Measurements from ENCODE around the gene ANKUB1.

The ANKUB1 gene

DNA sequence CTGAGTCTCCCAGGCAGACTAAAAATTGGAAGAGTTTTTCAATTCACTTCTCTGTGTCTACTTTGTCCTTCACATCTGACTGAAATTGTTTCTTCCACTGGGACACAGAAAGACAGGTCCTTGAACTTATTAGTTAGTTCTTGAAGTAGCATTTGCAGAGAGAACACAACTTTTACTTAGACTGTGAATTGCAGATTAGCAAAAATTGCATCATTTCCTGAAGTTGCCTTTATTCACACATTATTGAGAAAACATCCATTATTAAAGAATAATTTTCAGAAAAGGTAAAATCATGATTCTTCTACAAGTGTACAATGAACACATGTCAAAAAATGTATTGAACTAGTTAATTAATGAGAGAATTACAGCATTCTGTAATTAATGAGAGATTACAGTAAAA is 38.6 kb downstream of the ANKUB1 start:
- DNase-seq, result no peak

DNA sequence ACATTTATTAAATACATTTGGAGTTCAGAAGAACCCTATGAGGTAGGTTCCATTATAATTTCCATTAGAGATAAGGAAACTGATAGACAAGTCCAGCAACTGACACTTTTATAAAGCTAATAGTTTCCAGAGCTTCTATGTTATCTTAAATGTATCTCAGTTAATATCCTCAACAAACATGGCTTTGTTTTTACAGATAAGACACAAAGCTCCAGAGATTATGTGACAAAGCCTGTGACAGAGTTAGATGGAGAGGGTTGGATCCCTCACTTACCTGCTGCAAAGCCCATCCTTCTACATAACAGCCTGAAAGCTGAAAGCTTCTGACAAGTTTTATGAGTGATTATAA is 39.6 kb downstream of the ANKUB1 start:
- no peak for DNase-seq

GRCh38 chr3:149752051-149752787 is 40.1 kb downstream of the ANKUB1 start, which contains the start of gene COMMD2:
TSS of gene COMMD2 (minus strand) at chr3:149752489. CDS start at chr3:149752444, 45 bp downstream.
- DNase-seq, result peak; percentile 86

DNA sequence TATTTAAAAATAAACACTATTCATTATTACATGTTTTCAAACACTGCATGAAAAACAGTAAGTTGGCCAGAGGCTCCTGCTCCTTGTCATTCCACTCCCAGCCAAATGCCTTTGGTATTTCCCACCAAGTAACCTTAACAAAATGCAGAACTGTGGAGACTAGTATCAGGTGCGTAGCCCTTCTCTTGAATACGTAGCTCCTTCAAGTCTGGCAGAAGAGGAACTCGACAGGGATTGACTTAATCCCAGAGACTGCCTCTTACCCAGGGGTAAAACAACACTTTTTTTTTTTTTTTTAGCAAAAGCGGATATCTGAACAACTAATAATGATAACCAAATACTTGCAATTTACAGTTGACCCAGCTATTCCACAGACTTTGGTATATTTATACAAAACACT is 40.8 kb downstream of the ANKUB1 start:
- DNase-seq, result no peak

DNA sequence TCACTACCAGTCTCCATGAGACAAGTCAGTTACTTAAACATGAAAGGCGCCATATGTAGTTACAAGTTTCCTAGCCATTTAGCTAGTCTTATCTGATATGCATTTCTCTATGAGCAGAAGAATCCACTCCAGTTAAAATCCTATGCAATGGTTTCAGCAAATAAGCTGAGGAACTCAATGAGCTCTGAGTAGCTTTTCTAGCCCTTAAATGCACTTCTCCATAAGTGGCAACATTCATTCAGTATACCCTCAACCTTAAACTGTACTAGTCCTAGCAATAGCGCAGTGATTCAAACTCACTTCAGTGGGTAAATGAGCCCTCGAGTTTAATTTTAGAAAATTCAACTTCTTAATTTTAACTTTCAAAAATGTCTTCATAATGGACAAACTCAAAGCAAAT is 47.7 kb downstream of the ANKUB1 start:
- no peak for DNase-seq

DNA sequence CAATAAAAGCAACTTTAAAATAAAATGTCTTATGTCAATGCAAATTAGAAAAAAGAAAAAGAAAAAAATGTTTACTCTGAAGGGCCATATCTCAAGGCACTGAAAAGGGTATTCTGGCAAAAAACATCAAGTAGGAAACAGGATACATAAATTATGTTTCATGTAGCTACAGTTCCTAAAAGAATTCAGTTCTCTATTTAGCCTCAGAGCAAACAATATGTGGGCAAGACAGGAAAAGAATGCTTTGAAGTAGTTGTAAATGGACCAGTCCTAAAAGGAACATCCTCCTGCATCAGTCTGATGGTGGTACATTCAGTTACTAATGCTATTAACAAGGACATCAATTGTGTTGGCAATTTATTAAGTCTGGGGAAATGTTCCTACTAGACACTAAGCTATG is 48.2 kb downstream of the ANKUB1 start:
- no peak for DNase-seq

GRCh38 chr3:149739396-149739795 is 53.0 kb downstream of the ANKUB1 start:
- no peak for DNase-seq

- no peak for DNase-seq
These were observed 53.5 kb downstream of the ANKUB1 start for GRCh38 chr3:149738876-149739275.

DNA sequence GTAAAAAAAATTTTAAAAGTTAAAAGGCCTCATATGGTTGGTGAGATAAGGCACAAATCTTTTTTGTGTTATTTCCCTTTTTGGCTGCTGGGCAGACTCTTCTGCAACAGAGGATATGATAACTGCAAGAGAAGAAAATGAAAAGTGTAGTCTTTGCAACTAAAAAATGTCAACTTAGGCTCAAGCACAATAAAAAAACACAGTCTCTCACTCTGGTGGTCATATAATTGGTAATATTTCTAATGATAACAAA is 55.5 kb downstream of the ANKUB1 start:
- DNase-seq, result no peak

DNA sequence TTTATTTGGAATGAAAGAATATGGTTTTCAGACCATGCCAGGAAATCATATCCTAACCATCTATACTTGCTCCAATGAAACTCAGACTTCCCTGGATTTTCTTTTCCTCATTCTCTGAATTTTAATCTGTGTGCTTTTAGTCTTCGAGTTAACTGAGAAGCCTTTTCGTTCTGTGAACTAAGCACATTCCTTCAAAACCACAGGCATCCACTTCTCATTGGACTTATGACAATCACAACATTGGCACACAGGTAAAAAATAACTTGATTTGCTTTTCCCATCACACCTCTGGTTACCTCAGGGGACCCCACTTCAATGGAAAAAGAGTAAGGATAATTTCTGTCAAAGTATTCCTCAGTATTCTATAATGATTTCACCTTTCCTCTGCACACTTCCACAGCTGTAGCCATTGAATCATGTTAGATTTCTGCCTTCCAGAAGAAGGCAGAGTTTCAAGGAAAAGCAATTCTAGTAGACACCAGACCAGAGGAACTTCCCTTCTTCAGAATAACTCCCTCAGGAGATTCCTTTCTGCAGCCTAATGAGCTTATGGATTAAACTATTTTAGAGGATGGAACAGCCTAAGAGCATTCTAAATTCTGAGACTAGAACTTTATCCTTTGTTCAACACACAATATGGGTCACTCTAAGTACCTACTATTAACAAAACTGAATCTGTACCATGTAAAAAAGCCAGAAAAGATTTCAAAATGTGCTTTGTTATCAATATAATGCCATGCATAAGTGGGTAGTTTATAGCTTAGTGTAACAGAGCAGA is 56.0 kb downstream of the ANKUB1 start:
- no peak for DNase-seq

GRCh38 chr3:149732234-149732633 is 60.1 kb downstream of the ANKUB1 start:
- no peak for DNase-seq

DNA sequence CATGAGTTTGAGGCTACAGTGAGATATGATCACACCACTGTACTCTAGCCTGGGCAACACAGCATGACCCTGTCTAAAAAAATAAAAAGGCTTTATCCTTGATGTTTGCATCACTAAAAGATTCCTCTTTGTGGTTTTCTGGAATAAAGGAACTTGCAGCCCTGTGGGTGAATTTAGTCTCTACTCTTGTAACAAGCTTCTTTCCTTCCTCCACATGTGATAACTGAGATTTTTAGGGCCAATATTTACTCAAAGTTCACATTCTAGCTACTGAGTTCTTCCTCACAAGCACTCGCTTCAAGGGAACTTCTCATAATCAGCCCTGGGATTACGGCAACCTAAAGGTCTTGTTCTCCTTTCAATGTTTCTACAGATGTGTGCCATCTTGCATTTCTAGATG is 64.7 kb downstream of the ANKUB1 start:
- DNase-seq, result no peak

DNA sequence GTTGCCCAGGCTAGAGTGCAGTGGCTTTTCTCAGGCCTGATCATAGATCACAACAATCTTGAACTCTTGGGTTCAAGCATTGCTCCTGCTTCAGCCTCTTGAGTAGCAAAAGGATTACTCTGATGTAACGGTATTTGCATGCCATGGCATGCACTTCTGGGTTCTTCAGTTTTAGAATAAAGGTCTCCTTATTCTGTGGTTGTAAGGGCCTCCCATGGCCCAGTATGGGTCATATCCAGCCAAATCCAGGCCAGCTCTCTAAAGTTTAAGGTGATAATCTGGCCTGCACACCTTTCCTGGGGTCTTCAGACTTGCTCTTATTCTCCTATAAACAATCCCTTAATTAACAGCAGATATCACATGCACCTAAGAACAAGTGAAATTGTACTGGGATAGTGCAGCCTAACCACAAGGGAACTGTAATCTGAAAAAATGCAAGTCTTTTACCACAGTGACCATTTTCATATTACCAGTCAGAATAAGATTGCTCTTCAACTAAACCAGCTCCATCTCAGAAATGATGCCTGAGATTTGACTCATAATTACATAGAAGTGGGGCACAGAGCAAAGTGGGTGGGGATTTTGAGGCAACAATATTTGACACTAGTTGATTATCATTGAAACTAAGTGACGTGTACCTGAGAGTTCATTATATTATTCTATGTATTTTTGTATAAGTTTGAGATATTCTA is 65.5 kb downstream of the ANKUB1 start:
- DNase-seq, result no peak

GRCh38 chr3:149723781-149724180 is 68.6 kb downstream of the ANKUB1 start:
- DNase-seq, result no peak

DNA sequence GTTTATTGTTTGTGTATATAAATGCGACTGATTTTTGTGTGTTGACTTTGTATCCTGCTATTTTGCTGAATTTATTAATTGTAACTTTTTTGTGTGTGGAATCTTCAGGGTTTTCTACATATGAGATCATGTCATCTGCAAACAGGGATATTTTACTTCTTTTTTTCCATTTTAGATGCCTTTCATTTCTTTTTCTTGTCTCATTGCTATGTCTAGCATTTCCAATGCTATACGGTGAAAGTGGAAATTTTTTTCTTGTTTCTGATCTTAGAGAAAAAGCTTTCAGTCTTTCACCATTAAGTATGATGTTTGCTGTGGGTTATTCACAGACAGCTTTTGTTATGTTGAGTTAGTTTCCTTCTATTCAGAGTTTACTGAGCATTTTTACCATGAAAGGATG is 71.4 kb downstream of the ANKUB1 start:
- no peak for DNase-seq

- DNase-seq, result no peak
These were observed 74.8 kb downstream of the ANKUB1 start for GRCh38 chr3:149717391-149718056.

GRCh38 chr3:149716984-149717383 is 75.4 kb downstream of the ANKUB1 start:
- DNase-seq, result no peak

- DNase-seq, result no peak
These were observed 77.1 kb downstream of the ANKUB1 start for GRCh38 chr3:149715247-149715646.

DNA sequence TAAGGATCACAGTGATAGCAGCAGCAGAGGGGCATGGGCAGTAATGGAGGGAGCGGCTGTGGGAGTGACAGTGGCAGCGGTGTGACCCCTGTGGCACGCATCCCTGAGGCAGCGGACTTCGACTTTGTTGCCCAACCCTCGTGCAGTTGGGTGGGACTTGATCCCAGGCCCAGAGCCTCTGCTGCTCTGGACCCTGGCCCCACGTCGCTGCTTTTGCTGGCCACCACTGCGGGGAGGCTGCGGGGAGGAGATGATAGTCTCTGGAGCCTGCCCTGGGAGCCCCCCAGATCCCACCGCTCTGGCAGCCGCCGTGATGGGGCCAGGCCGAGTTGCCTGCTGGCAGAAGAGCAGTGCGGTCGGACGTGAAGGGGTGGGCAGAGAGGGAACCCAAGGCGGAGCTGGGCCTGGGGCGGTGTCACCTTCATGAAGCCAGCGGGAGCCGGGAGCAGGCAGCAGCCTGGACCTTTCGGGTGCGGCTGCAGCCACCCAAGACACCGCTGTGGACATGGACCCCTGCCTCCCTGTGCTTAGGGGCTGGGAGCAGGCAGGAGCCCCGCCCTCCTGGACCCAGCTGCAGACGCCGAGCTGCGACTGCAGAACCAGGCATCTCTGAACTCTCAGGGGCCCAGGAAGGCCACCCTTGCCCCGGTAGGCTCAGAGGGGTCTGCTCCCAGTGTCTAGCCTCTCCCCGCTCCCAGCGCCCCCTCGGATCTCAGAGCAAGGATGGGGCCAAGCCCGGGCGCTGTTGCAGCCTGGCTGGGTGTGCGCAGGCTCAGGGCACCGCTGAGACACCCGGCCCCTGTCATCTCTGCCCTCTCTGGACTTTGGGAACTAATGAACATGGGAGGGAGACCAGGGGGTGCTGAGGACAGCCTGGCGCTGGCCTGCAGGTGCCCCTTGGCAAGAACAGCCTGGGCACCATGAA is 78.4 kb downstream of the ANKUB1 start:
- no peak for DNase-seq
